ENCODE data around the gene TRMT1. TPM values are rescaled to one million over a fixed set of nuclear protein-coding genes. Genes with fewer than 3 reads are reported as not detected.

The TRMT1 gene
- total RNA-seq, 1 experiment from 2014 or later: 91.8 TPM

DNA sequence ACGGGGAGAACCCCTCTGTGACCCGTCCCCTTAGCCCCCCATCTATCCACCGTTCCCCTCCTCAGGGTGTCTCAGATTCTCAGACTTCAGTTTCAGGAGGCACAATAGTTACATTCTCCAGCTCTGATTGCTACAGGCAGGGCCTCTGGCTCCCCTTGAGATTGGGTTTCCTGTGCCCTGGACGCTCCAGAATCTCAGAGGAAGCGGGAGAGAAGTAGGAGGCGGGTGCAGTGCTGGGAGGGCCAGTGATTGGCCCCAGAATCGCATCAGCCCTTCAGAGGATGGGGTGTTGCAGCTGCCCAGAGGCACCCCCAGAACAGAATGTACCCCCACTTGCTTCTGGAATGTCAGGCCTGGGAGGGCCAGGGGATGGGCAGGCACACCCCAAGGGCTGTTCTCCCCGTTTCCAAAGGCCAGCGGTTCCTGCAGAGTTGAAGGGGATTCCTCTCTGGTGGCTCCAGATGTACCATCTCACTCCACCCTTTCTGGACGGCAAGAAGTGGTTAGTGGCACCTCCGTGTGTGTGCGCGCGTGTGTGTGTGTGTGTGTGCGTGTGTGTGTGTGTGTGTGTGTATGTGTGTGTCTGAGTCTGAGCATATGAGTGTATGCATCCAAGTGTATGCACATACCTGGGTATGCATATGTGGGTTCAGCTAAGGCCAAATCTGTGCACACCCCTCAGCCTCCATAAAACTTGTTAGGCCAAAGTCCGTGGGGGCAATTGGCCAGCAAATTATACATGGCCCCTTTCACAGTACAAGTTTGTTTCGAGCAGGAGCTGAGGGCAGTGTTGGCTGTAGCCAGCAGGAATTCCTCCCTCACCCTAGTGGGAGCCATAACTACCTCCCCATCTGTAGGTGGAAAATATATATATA lies 49.4 kb downstream of the TRMT1 start:
- H3K79me2 ChIP-seq (ENCODE audit: low read length): peaks cover 23% of the 10 kb centered on the region
- POLR2A ChIA-PET (ENCODE audit: unreplicated experiment): no interaction called here
- no TSS peak for BruUV-seq (replicated peaks)

DNA sequence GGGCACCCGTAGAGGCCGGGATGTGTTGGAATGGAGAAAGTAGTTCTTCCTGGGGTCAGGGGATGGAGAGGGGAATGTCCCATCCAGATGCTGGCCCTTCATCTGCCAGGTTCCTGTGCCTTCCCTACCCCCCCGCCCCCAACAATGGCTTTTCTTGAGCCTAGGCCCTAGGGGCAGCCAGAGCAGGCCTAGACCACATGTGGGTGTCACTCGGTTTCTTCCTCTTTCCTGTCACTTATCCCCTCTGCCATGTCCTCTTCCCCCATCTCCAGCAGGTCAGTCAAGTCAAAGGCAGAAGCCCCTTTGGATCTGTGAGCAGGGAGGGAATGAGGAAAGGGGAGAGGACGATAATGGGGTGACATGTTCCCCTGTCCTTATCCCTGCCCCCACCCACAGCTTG lies 50.3 kb downstream of the TRMT1 start:
- ChIA-PET POLR2A (ENCODE audit: unreplicated experiment) (no interaction called here), CTCF (no interaction called here)
- peaks cover 30% of the 10 kb centered on the region for H3K79me2 ChIP-seq (ENCODE audit: low read length)
- H3K9me2 ChIP-seq (replicated peaks; ENCODE audit: low read length): no peaks in the 10 kb centered on the region
- H2AFZ ChIP-seq (ENCODE audit: low read length): no peak overlapping the region
- no TSS peak for BruUV-seq (replicated peaks)
- no peak overlapping the region for H3K4me3 ChIP-seq (ENCODE audit: low read length)
- TF ChIP-seq, protein P1, sequence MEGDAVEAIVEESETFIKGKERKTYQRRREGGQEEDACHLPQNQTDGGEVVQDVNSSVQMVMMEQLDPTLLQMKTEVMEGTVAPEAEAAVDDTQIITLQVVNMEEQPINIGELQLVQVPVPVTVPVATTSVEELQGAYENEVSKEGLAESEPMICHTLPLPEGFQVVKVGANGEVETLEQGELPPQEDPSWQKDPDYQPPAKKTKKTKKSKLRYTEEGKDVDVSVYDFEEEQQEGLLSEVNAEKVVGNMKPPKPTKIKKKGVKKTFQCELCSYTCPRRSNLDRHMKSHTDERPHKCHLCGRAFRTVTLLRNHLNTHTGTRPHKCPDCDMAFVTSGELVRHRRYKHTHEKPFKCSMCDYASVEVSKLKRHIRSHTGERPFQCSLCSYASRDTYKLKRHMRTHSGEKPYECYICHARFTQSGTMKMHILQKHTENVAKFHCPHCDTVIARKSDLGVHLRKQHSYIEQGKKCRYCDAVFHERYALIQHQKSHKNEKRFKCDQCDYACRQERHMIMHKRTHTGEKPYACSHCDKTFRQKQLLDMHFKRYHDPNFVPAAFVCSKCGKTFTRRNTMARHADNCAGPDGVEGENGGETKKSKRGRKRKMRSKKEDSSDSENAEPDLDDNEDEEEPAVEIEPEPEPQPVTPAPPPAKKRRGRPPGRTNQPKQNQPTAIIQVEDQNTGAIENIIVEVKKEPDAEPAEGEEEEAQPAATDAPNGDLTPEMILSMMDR (conservative IDR thresholded peaks at IDR 0.05; ENCODE audit: low read depth, low read length): no peak
- no peak for TF ChIP-seq EZH2 (IDR thresholded peaks at IDR 0.05; ENCODE audit: low read length, unreplicated experiment)
- no peak for TF ChIP-seq EZH2phosphoT487 (IDR thresholded peaks at IDR 0.05; ENCODE audit: borderline replicate concordance, low read length)
- no peaks in the 10 kb centered on the region for H3K9me3 ChIP-seq (ENCODE audit: low read length)
- H3K36me3 ChIP-seq (ENCODE audit: low read depth, low read length): no peaks in the 10 kb centered on the region
- no peaks in the 10 kb centered on the region for H3K27me3 ChIP-seq (ENCODE audit: low read length)
- H4K20me1 ChIP-seq (ENCODE audit: low read length): no peaks in the 10 kb centered on the region
- intact Hi-C loops (cut with micrococcal nuclease): no loop called here
- no peak overlapping the region for H3K27ac ChIP-seq (ENCODE audit: low read length)
- no peak overlapping the region for H3K4me2 ChIP-seq (ENCODE audit: low read length)
- no peak for DNase-seq
- no peak overlapping the region for H3K9ac ChIP-seq (ENCODE audit: low read length)
- no peak for ATAC-seq
- H3K4me1 ChIP-seq (ENCODE audit: insufficient read depth, low read length): peaks cover under 1% of the 10 kb centered on the region; the same call in 1 of the 2 replicates
- no peaks in the 10 kb centered on the region for H3F3A ChIP-seq (ENCODE audit: low read length, unreplicated experiment)

More for the DNA sequence above, 49.4 kb downstream of the TRMT1 start:
- Histone ChIP-seq H3K4me3 (ENCODE audit: low read length) (no peak overlapping the region), H3K27ac (ENCODE audit: low read length) (no peak overlapping the region), H3K4me2 (ENCODE audit: low read length) (no peak overlapping the region), H3K9me2 (replicated peaks; ENCODE audit: low read length) (no peaks in the 10 kb centered on the region), H3K9ac (ENCODE audit: low read length) (no peak overlapping the region), H3K36me3 (ENCODE audit: low read depth, low read length) (no peaks in the 10 kb centered on the region), H2AFZ (ENCODE audit: low read length) (no peak overlapping the region), H3K27me3 (ENCODE audit: low read length) (no peaks in the 10 kb centered on the region), H4K20me1 (ENCODE audit: low read length) (no peaks in the 10 kb centered on the region), H3K9me3 (ENCODE audit: low read length) (no peaks in the 10 kb centered on the region), H3K4me1 (ENCODE audit: insufficient read depth, low read length) (no peaks in the 10 kb centered on the region), H3F3A (ENCODE audit: low read length, unreplicated experiment) (no peaks in the 10 kb centered on the region)
- TF ChIP-seq EZH2 (IDR thresholded peaks at IDR 0.05; ENCODE audit: low read length, unreplicated experiment) (no peak), EZH2phosphoT487 (IDR thresholded peaks at IDR 0.05; ENCODE audit: borderline replicate concordance, low read length) (no peak)
- TF ChIP-seq, protein P1 (conservative IDR thresholded peaks at IDR 0.05; ENCODE audit: low read depth, low read length): no peak
- no peak for ATAC-seq
- CTCF ChIA-PET: no interaction called here
- DNase-seq: no peak
- intact Hi-C loops (cut with micrococcal nuclease): no loop called here

DNA sequence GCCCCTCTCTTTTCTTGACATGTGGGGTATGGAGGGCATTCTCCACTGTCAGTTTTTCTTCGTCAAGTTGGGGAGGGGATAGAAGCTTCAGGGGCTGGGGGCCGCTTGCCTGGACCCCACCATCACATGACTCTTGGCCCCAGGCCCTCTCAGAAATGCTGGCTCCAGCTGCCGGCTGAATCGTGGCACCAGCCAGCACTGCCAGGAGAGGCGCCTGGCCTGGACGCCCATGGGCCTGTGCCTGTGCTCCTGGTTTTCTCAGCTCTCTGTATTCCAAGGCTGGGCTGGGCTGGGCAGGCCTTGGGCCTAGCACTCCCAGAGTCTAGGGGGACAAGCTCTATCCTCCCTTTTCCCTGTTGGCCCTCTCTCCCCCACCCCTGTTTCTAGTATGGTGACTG lies 52.4 kb downstream of the TRMT1 start:
- peaks cover 14% of the 10 kb centered on the region for H3K4me1 ChIP-seq (ENCODE audit: insufficient read depth, low read length)

More for the DNA sequence above, 52.4 kb downstream of the TRMT1 start:
- ATAC-seq (no peak), DNase-seq (no peak)
- intact Hi-C loops (cut with micrococcal nuclease): no loop called here
- Histone ChIP-seq H3K9ac (ENCODE audit: low read length) (no peak overlapping the region), H3F3A (ENCODE audit: low read length, unreplicated experiment) (no peaks in the 10 kb centered on the region), H2AFZ (ENCODE audit: low read length) (no peak overlapping the region), H3K9me2 (replicated peaks; ENCODE audit: low read length) (no peaks in the 10 kb centered on the region), H3K4me3 (ENCODE audit: low read length) (no peak overlapping the region), H3K36me3 (ENCODE audit: low read depth, low read length) (no peaks in the 10 kb centered on the region), H4K20me1 (ENCODE audit: low read length) (no peaks in the 10 kb centered on the region), H3K27me3 (ENCODE audit: low read length) (no peaks in the 10 kb centered on the region), H3K4me2 (ENCODE audit: low read length) (no peak overlapping the region), H3K9me3 (ENCODE audit: low read length) (no peaks in the 10 kb centered on the region), H3K27ac (ENCODE audit: low read length) (no peak overlapping the region), H3K79me2 (ENCODE audit: low read length) (peaks cover 44% of the 10 kb centered on the region)
- TF ChIP-seq, protein P1 (conservative IDR thresholded peaks at IDR 0.05; ENCODE audit: low read depth, low read length): no peak
- ChIA-PET CTCF (no interaction called here), POLR2A (ENCODE audit: unreplicated experiment) (no interaction called here)
- no TSS peak for BruUV-seq (replicated peaks)

Data from PC-3 (cell line).